GM19240 (cell line): Measurements from ENCODE around the gene PBX1.
"Not testable (repeated sequence)": the region's sequence is repeated elsewhere in the genome, so short reads cannot be mapped to it uniquely, and the experiment has no call there.

Experiments
- DNase-seq: peaks from one replicate; pipeline ENCODE4 v3.0.0; 2011; ENCODE audit warnings: low spot score; ENCODE audit not compliant: insufficient read length

The PBX1 gene

DNA sequence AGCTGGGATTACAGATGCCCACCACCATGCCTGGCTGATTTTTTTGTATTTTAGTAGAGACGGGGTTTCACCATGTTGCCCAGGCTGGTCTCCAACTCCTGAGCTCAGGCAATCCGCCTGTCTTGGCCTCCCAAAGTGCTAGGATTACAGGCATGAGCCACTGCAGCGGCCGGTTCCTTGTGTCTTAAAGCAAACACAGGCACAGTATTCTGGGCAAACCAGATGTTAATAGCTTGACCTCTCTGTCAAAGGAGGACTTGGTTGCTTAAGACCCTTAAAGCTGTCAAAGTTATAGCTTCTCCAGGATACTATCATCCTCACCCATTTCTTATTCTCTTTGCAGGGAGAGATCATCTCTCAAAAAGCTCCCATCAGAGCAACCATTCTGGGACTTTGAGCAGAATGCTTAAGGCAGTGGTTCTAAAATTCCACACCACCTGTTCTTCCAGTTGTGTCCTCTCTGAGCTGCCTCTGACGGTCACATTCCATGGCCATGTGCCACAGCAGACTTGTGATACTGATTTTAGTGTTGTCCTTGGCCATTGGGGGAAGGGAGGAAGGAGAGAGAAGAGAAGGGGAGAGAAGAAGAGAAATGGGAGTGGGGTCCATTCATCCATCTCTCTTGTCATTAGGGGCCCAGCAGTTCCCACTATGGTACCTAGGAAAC lies 81.8 kb downstream of the PBX1 start:
- no peak for DNase-seq

DNA sequence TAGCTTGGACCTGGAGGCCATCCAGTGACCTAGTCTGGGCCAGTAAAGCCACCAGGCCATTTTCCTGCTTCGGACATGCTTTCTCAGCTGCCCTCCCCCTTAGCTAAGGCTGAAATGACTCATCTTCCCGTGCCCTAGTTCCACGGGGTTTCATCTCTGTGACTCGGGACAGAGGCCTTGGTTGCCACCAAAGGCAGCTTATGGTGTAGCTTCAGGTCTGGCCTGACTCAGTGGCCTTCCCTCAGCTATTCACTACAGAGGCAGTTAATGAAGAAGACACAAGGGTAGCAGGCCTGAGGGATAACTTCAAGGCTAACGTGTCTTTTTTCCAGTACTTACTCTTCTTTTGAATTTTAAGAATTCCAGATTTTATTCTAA lies 82.4 kb downstream of the PBX1 start:
- no peak for DNase-seq

DNA sequence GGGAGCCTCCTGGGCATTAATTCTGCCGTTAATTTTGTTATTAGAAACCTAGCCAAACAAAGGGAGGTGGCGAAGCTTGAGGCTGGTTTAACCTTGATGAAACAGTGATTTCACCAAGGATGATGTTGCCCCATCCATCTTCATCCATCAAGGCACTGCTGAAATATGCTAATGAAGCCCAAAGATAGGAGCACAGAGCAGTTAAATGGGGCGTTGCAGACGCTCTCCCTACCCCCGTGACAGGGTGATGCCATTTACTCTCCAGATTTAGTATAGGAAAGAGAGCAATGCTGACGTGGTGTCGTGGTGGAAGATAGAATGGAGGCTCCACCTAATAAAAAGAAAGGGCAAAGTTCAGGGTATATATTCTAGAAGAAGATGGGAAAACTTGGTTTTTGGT lies 84.0 kb downstream of the PBX1 start:
- DNase-seq, result no peak

DNA sequence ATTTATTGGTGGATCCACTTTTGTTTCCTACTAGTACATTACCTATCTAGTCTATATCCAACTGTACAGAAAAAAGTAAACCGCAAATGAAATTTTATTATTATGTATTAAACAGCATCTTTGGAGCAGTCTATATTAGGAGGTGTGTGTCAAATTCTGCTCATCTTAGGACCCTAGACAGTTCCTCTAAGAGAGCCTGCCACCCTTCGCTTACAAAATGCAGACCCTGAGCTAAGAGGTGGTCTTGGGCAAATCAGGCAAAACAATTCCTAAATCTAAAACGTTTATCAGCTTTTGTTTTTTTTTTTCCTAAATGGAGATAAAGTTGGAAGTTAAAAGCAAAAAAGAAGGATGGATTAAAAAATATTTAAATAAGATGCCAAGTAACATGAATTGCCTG lies 85.3 kb downstream of the PBX1 start:
- no peak for DNase-seq

DNA sequence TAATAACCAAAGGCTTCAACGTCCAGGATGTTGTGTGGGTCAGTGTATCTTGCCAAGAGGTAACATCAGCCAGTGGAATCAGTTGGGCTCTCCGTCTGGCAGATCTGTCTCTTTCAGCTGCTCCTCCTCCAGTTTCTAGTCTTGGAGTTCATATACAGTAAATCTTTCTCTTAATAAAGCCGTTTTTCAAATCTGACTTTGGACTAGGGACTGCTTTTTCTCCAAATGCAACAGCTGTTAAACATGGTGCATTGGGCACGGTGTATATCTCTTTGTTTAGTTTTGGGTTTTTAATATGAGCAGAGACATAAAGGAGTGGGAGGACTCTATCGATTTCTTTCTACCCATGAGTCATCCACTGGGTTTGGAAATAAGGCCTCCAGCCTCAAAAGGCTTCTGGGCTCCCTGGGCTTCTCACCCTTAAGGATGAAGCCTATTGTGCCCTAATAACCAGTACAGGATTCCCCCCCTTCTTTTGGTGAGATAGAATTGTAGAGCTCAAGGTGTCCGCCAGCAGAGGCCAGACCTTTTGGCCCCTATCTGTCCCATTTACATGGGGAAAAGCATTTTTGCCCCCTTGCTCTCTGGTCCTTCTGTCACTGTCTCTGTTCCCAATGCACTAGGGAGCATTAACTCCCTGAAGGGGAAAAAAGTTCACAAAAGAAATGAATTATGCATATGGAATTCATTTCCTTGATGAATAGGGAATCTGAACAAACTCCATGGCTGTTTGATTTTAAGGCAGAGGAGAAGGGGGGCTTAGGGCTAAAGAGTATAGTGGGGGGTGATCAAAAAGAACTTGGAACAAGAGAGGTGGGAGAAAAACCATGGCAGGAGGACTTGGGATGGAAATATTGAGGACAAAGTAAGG lies 86.0 kb downstream of the PBX1 start:
- DNase-seq, result no peak

DNA sequence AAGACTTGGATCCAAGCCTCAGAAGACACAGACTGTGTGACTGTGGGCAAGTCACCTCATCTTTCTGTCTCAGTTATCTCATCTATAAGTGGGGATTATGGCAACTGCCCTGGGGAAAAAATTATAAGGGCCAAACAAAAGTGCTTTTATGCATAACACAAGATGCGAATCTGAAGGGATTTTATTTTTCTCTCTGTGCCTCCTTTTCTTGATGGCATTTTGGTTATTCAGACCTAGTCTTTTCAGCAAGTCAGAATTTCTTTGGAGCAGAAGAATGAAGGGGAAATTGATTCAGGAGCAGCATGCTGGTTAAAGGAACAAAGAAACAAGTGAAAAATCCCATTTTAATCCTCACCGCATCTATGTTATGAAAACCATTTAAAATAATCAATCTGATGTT lies 86.9 kb downstream of the PBX1 start:
- DNase-seq, result no peak

DNA sequence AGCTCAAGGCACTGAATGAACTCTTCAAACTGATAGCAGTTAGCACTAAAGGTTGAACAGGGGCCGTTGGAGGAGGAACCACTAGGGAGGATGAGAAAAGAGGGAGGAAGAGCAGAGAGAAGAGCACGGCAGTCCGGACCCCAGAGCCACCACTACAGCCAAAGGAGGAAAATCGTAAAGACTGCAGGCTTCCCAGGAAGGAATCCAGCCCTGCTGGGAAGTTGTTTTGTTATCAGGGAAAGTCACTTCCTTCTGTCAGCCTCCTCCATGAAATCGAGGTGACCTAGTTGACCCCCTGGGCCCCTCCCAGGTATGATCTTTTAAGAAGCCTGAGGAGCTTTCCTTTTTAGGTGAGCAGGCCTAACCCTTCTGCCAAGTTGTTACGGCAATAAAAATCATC lies 88.2 kb downstream of the PBX1 start:
- DNase-seq, result no peak

DNA sequence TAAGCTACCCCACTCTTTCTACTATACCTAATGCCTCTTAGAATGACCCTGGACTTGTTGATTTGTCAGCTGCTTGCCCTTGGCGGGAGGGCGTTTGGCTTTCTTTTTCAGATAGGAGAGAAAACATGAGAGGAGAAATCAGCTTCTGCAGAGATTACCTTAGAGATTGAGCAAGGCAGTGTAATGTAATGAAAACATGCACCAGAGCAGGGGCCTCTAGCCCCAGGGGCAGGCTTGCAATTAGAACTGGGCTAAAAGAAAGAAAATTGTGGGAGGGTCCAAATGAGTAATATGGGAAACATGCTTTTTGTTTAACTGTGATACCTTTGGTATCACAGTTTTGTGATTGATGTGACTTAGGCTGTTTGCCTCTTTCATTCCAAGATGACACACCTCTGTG lies 89.7 kb downstream of the PBX1 start:
- DNase-seq, result no peak

DNA sequence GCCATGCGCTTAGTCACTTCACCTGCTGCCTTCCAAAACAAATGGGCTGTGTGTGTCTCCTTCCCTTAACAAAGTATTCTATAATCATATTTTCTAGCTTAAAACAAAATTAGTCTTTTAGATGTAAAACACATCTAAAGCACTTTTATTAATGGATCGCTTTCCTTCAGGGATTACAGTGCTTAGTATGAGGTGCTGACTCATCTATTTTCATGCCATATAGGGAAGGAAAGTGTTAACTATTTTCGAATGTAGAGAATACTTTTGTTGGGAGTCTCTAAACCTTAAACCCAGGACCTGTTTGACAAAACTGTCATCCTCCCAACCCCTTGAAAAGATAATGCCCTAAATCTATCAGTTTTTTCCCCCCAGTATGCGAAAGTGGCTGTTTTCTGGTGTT lies 90.2 kb downstream of the PBX1 start:
- DNase-seq, result no peak

DNA sequence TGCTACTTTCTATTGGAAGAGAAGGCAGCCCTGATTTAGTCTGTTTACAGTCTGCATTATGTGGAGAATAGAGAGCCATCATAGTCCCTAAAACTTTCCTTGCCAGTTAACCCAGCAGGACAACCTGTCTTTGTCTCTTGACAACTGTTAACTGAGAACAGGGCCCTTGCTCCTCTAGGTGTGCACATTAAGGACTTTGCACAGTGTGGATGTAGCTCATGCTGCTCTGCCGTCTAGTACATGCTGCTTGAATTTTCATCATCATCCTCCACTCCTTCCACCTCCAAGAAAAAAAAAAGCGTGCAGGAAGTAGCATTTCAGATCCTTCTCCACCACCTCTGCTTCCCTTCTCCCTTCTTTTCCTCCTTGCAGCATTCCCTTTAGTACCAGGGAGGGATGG lies 91.5 kb downstream of the PBX1 start:
- no peak for DNase-seq

DNA sequence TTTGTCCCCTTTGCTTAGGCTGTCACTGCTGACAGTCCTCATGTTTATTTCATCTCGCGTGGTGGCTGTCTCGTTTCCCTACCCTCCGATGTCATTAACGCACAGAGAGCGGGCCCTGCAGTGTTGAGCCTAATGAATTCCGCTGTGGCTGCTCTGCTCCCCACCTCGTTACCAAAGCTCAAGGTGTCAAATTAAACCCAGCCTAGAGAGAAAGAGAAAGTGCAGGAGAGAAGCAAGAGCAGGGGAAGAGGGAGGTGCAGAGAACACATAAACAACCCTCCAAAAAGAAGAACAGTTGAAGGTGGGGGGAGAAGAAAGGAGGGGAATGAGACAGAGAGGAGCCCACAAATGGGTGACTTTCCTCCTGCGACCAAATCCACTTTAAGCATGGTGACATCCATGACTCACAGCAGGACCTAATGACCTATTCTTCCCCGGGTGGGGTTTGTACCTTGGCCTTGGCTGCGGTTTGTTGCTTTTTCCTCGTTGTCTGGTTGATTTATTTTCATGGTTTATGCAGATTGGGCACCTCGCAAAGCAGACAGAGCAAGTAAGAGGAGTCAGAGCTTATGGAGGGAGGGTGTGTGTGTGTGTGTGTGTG lies 92.5 kb downstream of the PBX1 start:
- DNase-seq, result no peak

DNA sequence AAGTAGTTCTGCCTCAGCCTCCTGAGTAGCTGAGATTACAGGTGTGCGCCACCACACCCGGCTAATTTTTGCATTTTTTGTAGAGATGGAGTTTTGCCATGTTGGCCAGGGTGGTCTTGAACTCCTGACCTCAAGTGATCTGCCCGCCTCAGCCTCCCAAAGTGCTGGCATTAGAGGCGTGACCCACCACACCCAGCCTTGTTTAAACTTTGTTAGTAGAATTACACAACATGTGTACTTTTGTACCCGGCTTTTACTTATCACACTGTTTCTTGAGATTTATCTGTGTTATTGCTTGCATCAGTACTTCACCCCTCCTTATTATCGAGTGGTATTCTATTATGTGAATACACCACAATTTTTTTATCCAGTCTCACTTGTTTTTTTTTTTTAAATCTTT lies 94.0 kb downstream of the PBX1 start:
- not testable (repeated sequence) for DNase-seq

DNA sequence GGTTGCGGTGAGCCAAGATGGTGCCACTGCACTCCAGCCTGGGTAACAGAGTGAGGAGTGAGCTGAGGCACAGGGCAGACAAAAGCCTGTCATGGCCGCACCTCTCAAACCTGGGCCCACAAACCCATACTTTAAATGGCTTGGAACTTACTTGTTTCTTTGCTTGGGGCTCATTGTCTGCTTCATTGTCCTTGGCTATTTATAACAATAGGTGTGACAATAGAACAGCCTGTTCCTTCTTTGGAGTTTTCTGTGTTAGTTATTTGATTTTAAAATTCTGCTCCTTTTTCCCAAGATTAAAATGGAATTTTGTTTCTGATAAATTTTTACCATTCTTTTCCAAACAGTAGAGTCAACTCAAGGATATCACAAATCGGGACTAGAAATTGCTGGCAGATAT lies 94.7 kb downstream of the PBX1 start:
- DNase-seq, result no peak

DNA sequence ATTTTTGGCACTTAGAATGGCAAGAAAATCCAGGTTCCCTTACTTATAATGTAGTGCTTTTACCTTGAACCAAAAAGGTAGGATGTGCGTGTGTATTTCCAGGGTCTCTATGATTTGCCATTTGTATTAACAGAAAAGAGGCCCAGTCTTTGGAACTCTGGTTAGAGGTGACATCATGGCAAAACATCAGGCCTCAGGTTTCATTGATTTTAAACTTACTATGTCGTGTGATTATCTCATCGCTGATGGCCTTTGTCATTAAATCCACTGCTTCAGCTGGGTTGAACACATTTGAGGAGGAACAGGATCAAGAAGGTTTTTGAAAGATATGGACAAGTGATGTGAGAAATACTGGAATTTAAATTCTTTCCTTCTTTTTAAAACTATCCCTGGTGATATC lies 95.2 kb downstream of the PBX1 start:
- no peak for DNase-seq

DNA sequence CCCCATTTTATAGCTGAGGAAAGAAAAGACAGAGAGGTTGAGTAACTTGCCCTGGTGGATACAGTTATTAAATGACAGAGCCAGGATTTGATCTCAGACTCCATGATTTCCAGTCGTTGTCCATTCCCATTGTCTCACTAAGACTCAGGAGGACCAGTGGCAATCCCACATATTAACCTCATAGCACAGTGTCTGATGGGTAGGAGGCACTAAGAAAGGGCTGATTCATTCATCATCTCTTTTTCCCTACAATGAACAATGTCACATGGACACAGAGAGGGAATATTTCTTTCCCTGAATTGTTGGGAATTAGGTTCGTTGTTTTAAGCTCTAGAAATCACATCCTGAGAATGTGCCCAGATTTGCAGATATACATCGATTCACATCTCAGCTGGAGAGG lies 99.9 kb downstream of the PBX1 start:
- no peak for DNase-seq

DNA sequence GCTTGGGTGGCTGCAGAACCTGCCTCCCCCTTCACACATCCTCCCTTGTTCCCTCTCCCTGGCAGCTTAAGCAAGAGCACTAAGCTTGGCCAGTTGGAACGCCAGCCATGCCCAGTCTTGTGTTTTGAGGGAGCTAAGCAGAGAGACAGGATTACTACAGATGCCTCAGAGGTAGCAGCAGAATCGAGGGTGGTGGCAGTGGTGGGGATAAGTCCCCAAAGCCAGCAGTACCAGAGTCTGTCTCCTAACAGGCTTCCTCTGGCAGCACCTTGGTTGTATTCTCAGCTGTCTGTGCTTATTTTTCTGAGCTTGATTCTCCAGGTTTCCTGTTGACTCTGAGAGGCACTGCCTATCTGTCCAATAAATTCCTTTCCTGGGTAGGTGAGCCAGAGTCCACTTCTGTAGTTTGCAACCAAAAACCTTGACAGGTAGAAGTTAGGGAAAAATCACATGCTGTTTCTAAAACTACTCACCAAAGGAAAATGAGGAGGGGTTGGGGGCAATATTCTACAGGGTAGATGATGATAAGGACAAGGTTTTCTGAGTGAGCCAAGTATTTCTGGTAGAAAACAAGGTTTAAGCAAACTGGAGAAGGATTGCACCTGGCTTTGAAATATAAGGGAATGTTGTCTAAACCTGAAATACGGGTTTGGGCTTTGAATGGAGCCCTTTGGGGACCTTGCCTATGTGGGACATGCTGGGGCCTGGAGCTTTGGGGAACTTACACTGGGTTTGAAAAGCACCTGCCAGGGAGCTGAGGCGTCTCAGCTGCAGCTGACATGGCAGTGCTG lies 100.8 kb downstream of the PBX1 start:
- no peak for DNase-seq

DNA sequence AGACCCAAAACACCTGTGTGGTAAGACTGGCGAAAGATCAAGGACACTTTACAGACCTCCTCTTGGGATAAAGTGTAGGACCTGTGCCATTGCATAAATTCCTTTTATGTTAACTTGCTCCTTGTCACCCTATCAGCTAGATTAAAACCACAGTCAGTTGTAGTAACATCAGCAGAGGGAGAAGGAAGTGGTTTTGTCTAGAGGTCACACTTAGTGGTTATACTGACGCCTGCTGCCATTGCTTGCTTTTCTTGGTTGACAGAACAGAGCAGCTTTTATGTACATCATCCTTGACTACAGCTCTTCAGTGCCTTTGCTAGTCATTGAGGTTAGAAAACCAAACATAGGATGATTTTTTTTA lies 101.4 kb downstream of the PBX1 start:
- peak; percentile 6 for DNase-seq

DNA sequence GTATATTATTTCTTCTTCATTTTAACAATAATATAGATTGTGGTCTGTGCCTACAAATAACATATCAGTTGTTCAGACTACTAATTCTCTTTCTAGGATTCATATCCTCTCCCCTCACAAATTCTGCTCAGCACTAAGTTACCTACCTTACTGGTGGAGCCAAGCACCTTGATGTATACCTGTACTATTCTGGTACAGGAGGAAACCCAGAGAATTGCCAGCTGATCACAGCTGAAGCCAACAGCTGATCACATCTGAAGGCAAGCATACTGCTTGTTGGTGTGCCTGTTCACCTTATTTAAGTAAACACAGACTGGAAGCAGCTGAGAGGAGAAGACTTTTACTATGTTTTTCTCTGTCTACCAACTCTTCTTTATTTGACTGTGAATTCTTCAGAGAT lies 101.8 kb downstream of the PBX1 start:
- DNase-seq, result no peak

DNA sequence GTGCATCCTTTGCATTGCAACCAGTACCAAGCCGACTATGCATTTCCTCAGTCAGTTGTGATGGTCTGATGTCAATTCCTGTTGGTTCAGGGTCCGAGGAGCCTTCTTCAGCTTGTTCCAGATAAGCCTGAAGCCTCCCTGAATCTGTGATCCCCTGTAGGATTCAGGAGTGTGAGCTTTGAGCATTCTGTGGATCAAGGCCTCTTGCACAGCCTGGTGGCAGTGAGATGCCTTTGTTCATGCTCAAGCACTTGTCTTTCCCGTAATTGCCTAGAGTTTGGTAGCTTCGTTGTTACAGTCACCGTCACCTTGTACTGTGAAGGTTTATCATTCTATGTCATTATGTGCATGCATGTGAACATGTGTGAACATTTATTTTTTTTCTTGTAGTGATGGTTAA lies 103.5 kb downstream of the PBX1 start:
- DNase-seq, result no peak

DNA sequence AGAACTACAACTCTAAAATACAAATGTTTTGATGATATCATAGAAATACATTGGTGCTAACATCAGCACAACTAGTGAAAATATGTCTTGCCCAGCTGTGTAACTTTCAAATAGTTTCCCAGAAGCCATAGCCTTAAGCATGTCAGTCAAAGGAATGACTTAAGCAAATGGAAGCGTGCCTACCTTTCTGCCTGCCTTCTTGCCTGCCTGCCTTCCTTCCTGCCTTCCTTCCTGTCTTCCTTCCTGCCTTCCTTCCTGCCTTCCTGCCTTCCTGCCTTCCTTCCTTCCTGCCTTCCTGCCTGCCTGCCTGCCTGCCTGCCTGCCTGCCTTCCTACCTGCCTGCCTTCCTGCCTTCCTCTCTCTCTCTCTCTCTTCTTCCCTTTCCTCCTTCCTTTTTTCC lies 104.0 kb downstream of the PBX1 start:
- DNase-seq, result no peak

DNA sequence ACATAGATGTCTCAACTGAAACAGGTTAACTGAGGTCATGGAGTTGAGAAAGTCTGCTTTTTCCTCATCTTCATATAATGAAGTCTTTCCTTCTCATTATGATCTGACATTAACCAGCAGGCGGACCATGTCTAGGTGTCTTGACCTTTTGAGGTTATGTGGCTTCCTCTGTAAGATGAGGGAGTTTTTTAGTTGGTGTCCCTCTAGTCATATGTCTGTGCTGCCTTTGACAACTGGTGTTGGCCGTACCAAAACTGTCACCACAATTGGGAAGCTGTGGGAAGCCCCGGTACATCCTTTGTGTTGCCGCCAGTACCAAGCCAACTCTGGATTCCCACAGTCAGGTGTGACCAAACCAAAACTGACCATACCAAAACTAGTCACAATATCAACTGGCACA lies 105.1 kb downstream of the PBX1 start:
- no peak for DNase-seq

DNA sequence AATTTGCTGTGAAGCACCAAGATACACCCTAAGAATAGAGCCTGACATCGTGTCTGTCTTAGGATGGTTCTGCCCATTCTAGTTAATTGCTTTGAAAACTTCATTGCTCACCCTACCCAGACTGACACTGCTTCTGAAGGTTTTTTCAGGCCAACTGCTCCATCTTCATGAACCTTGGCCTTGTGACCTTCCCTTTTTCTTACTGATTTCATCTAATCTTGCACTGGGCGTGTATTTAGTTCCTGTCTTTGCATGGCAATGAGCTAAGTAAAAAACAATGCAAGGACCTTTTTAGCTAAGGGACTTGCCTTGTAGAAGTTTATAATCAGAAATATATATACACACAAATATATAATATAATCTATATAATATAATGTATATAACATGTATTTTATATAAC lies 108.0 kb downstream of the PBX1 start:
- no peak for DNase-seq
